ENCODE data around the gene CTXN1. TPM values are rescaled to one million over a fixed set of nuclear protein-coding genes. Genes with fewer than 3 reads are reported as not detected.

The CTXN1 gene
- total RNA-seq, 2 donors from 2014 or later = 1.5 to 4.4 TPM

GRCh38 chr19:7921967-7922835 is 3.7 kb downstream of the CTXN1 start:
- no peaks in the 10 kb centered on the region for H3K9me3 ChIP-seq
- no peak for DNase-seq
- no peak overlapping the region for H3K27ac ChIP-seq
- intact Hi-C loops (cut with DNase I) = loop anchor here (10.0 kb wide), 1 partner anchor 67 kb away; no protein-coding TSS in a partner anchor
- H3K36me3 ChIP-seq = no peaks in the 10 kb centered on the region
- H3K4me1 ChIP-seq = peaks cover 6% of the 10 kb centered on the region
- no peak for TF ChIP-seq CTCF (IDR thresholded peaks at IDR 0.05)
- peak overlapping the region in 1 of 2 donors; percentile 3 for H3K9ac ChIP-seq (ENCODE audit: low read depth in 2 of 2, low read length in 2 of 2)
- H3K27me3 ChIP-seq = peaks cover 17% of the 10 kb centered on the region
- no peak overlapping the region for H3K4me3 ChIP-seq

GRCh38 chr19:7921302-7921966 is 4.5 kb downstream of the CTXN1 start:
- peaks cover 6% of the 10 kb centered on the region for H3K4me1 ChIP-seq

GRCh38 chr19:7920519-7921301 is 5.2 kb downstream of the CTXN1 start:
- H3K4me3 ChIP-seq = peak overlapping the region; percentile 49
- peak overlapping the region; percentile 72 to 73 for H3K9ac ChIP-seq (ENCODE audit: low read depth in 2 of 2, low read length in 2 of 2)
- H3K36me3 ChIP-seq = no peaks in the 10 kb centered on the region
- H3K27me3 ChIP-seq = peaks cover 31% of the 10 kb centered on the region
- DNase-seq = peak; percentile 100
- no peak for TF ChIP-seq CTCF (IDR thresholded peaks at IDR 0.05)
- peaks cover 14% of the 10 kb centered on the region for H3K4me1 ChIP-seq
- intact Hi-C loops (cut with DNase I) = loop anchor here (10.0 kb wide), 1 partner anchor 66 kb away; no protein-coding TSS in a partner anchor
- H3K27ac ChIP-seq = peak overlapping the region; percentile 80
- no peaks in the 10 kb centered on the region for H3K9me3 ChIP-seq

More at GRCh38 chr19:7921302-7921966, 4.5 kb downstream of the CTXN1 start:
- no peak for DNase-seq
- TF ChIP-seq CTCF (IDR thresholded peaks at IDR 0.05) = no peak
- intact Hi-C loops (cut with DNase I) = loop anchor here (10.0 kb wide), 1 partner anchor 67 kb away; no protein-coding TSS in a partner anchor
- no peaks in the 10 kb centered on the region for H3K36me3 ChIP-seq
- peak overlapping the region; percentile 80 for H3K27ac ChIP-seq
- peak overlapping the region; percentile 48 to 68 for H3K9ac ChIP-seq (ENCODE audit: low read depth in 2 of 2, low read length in 2 of 2)
- no peaks in the 10 kb centered on the region for H3K9me3 ChIP-seq
- peak overlapping the region; percentile 45 for H3K4me3 ChIP-seq
- peaks cover 24% of the 10 kb centered on the region for H3K27me3 ChIP-seq

GRCh38 chr19:7919610-7920518 is 6.1 kb downstream of the CTXN1 start, which contains the start of gene SNAPC2:
Gene SNAPC2 (plus strand): TSS chr19:7920338. CDS start chr19:7920367, 29 bp downstream.
- peak within 1 kb of the TSS; percentile 49 for H3K4me3 ChIP-seq
- peaks cover 40% of the 10 kb centered on the region for H3K27me3 ChIP-seq
- no peaks in the 10 kb centered on the region for H3K9me3 ChIP-seq
- peak within 1 kb of the TSS; percentile 80 for H3K27ac ChIP-seq
- intact Hi-C loops (cut with DNase I) = loop anchor here (10.0 kb wide), 1 partner anchor 65 kb away; no protein-coding TSS in a partner anchor
- no peaks in the 10 kb centered on the region for H3K36me3 ChIP-seq
- H3K4me1 ChIP-seq = peaks cover 14% of the 10 kb centered on the region
- H3K9ac ChIP-seq (ENCODE audit: low read depth in 2 of 2, low read length in 2 of 2) = peak within 1 kb of the TSS; percentile 72 to 73
- TF ChIP-seq CTCF (IDR thresholded peaks at IDR 0.05) = no peak
- DNase-seq = peak; percentile 97

All from colonic mucosa (tissue), 4 donors.